GM19452 (cell line): Measurements from ENCODE around the gene RUSC2.
"Not testable (repeated sequence)": the region's sequence is repeated elsewhere in the genome, so short reads cannot be mapped to it uniquely, and the experiment has no call there.

Experiments
- ATAC-seq: cut with Tn5 transposase; IDR thresholded peaks from one replicate; pipeline ENCODE4 v1.9.1; 2021; ENCODE audit not compliant: unreplicated experiment

Gene RUSC2

GRCh38 chr9:35519692-35520363, 29.9 kb downstream of the RUSC2 start:
- no peak for ATAC-seq

- ATAC-seq: no peak
These were observed 30.4 kb downstream of the RUSC2 start for GRCh38 chr9:35520364-35520710.

GRCh38 chr9:35521708-35522107, 31.8 kb downstream of the RUSC2 start:
- no peak for ATAC-seq

- no peak for ATAC-seq
These were observed 32.3 kb downstream of the RUSC2 start for GRCh38 chr9:35522187-35522586.

- no peak for ATAC-seq
These were observed 32.8 kb downstream of the RUSC2 start for GRCh38 chr9:35522700-35523099.

- not testable (repeated sequence) for ATAC-seq
These were observed 33.6 kb downstream of the RUSC2 start for GRCh38 chr9:35523556-35523955.

- ATAC-seq: no peak
These were observed 36.3 kb downstream of the RUSC2 start for GRCh38 chr9:35526087-35526801.

GRCh38 chr9:35529161-35529823, 39.4 kb downstream of the RUSC2 start:
- no peak for ATAC-seq

GRCh38 chr9:35533398-35533797, 43.5 kb downstream of the RUSC2 start:
- ATAC-seq: no peak

GRCh38 chr9:35534921-35535320, 45.0 kb downstream of the RUSC2 start:
- ATAC-seq: not testable (repeated sequence)

- ATAC-seq: no peak
These were observed 48.0 kb downstream of the RUSC2 start for GRCh38 chr9:35537913-35538312.

- no peak for ATAC-seq
These were observed 48.7 kb downstream of the RUSC2 start for GRCh38 chr9:35538361-35539234.
